HS-5 (cell line): ENCODE measurements around the gene SMG6.
"Not testable (repeated sequence)": the region's sequence is repeated elsewhere in the genome, so short reads cannot be mapped to it uniquely, and the experiment has no call there.

ENCODE experiments used
- DNase-seq: peaks from one replicate; pipeline ENCODE4 v3.0.0-alpha.2; 2012; ENCODE audit warnings: low read depth

SMG6 gene

DNA sequence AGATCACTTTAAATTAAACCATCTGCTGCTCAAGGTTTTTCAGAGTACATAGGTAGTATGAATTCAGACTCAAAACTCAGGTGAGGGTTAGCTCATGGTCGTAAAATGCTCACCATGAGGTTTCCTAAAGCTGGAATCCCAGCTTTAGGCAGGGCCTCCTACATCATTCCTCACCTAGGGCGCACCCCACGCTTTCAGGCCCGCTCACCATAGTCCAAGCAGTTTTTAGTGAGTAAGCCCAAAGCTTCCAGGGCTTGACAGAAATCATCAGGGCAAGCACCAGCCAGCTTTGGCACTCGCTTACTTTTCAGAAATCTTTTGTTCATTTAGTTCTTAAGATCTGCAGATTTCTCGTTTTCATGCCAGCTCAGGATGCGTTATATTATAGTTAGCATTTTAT is 158.9 kb downstream of the SMG6 start:
- no peak for DNase-seq

GRCh38 chr17:2143332-2143731 is 160.3 kb downstream of the SMG6 start:
- no peak for DNase-seq

- DNase-seq: not testable (repeated sequence)
These were observed 160.9 kb downstream of the SMG6 start for GRCh38 chr17:2142682-2143081.

- DNase-seq: no peak
These were observed 162.9 kb downstream of the SMG6 start for GRCh38 chr17:2140683-2141082.

GRCh38 chr17:2138761-2139160 is 164.8 kb downstream of the SMG6 start:
- DNase-seq: no peak

- no peak for DNase-seq
These were observed 165.3 kb downstream of the SMG6 start for GRCh38 chr17:2138318-2138717.

DNA sequence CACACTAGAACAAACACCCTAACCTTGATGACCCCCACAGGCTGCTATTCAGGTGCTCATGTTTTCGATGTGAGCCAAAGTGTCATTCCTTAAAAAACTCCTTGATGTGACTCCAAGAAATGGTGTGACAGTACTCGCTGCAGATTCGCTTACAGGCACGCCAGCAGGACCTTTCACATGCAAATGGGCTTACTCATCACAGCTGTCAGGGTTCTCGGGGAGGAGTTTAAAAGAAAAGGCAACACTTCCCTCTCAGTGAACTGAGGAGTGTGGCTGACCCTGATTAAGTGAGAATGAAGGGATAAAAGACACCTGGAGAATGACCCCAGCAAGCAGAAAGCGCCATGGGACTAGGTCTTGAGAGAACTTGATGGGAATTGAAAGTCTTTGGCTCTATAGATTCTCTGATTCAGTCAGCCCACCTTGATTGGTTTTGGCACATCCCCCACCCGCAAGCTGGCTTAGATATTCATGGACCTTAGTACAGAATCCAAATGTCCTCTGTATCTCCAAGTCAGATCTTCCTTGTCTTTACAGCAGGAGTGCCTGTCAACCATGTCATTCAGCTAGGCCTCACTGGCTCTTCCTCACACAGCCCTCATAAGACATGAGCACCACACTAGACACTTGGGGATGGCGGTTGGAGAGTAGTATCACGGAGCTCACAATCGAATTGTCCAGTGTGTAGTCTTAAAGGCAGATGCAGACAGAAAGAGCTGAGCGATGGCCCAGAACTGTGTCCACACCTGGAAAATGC is 166.1 kb downstream of the SMG6 start:
- no peak for DNase-seq

GRCh38 chr17:2136241-2136640 is 167.3 kb downstream of the SMG6 start:
- no peak for DNase-seq

DNA sequence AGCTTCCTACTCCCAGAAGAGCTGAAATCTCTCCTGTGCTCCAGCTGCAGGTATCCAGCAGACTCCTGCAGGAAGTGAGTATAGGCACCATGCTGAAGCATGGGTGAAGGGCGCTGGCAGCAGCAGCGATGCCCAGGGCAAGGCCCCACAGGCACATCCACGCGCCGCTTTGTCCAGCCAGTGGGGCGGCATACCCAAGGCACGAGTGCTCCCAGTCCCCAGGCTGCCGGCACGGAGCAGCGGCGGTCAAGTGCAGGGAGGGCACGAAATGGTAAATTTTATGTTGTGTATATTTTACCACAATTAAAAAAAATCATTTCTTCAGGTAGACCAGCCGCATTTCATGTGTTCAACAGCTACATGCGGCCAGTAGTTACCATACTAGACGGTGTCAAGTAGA is 175.6 kb downstream of the SMG6 start:
- DNase-seq: no peak

DNA sequence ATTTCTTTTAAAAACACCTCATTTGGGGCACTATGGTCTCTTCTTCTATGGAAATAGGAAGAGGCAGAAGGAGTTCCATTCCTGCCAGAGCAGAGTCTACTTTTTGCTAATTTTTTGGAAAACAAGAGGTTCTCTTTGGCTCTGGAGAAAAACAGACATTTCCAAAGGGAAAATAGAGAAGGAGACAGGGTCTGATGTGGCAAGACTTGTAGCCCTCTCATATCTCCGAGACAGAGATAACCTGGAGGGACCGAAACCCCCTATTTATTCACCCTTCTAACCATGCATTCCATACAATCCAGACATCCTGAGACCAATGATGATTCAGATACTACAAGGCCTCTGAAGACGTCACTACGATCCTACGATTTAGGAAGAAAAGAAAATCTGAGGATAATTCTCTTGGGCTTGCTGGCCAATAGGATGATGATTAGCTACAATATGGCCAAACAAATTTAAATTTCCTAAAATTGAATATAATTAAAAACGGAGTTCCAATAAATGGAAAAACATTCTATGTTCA is 178.5 kb downstream of the SMG6 start:
- DNase-seq: no peak

DNA sequence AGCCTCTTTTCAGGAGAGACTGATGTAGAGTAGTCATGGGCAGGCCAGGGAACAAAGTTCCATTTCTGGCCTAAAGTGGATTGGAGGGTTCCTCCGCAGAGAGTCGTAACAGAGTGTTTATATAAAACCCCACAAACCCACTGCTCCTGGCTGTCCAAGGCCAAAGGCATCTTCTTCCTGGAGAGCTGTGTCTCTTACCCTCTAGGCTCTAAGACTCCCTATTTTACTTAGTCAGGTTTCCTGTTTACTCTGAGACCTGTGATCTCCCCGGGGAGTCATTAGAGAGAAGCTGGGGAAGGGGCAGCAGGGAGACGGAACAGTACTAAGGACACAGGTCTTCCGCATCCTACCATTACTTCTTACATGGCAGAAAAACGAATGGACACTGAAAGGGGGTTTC is 179.2 kb downstream of the SMG6 start:
- no peak for DNase-seq

- no peak for DNase-seq
These were observed 180.0 kb downstream of the SMG6 start for GRCh38 chr17:2123375-2124251.

DNA sequence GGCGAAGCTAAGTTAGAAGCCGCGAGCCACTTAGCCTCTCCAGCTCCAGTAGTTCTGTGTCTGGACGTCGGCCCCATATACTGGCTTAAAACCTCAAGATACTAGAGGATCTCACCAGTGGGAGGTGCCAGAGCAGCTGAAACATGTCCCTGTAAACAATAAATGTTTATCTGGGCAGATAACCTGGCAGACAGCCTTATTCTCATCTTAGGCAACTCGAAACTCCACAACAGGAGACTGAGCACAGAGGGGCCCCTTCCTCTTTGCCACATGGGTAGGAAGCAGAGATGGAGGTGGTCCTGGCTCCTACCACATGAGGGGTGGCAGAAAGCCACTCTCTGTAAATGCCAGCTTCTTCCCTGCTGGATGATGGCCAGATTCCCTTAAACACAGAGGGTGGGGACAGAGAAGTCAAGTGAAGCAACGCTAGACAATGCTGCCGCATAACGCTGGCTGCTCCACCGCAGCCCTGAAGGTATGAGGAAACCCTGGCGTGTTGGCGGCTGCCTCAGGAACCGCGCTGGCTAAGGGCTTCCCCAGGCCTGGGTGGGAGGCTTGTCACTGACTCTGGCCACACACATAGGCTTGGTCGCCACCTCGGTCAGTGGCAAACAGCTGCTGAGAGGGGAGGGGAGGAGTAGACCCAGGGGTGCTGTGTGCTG is 180.8 kb downstream of the SMG6 start:
- DNase-seq: no peak

DNA sequence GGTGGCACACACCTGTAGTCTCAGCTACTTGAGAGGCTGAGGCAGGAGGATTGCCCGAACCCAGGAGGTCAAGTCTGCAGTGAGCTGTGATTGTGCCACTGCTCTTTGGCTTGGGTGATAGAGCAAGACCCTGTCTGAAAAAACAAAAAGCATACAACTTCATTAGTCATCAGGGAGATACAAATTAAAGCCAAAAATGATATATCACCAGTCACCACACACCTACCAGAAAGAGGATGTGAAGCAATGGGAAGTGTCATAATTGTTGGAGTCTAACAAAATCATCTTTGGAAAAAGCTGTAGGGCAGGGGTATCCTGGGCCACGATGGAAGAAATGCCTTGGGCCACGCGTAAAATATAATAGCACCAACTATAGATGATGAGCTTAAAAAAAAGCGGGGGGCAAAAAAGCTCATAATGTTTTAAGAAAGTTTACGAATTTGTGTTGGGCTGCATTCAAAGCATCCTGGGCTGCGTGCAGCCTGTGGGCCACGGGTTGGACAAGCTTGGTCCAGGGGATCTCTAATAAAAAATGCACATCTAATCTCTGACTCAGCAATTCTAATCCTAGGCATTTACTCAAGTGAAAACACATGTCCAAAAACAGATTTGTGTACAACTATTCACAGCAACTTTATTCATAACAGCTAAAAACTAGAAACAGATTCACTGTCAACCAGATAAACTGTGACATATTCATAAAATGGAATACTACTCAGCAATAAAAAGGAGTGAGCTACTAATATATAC is 182.8 kb downstream of the SMG6 start:
- DNase-seq: no peak

GRCh38 chr17:2113279-2113622 is 190.3 kb downstream of the SMG6 start:
- DNase-seq: no peak

DNA sequence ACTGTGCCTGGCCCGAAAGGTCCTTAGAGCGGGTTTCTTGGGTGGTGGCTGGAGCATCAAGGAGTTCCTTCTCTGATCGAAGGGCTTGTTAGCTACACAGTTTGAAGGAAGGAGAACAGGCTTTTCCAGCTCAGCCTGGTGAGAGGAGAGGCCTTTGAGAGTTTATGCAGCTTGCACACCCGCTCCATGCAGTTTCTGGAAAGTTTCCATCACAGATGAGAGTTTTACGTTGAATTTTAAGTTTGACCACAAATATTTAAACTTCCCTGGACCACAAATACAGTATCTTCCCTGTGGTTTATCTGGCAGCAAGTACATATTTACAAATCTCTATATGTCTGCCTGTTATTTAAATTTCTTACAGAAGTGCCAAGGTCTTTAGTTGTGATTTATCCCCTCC is 191.9 kb downstream of the SMG6 start:
- DNase-seq: no peak

- no peak for DNase-seq
These were observed 193.1 kb downstream of the SMG6 start for GRCh38 chr17:2110436-2110835.

DNA sequence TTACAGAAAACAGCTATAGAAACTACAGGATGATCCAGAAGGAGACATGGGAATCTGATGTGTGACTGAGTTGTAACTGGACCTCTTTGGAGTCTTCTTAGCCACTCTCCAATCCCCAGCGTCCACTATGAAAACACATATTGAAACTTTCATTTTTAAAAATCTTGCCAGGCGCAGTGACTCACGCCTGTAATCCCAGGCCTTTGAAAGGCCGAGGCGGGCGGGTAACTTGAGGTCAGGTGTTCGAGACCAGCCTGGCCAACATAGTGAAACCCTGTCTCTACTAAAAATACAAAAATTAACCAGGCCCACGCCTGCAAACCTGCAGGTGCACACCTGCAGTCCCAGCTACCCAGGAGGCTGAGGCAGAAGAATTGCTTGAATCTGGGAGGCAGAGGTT is 195.4 kb downstream of the SMG6 start:
- no peak for DNase-seq

DNA sequence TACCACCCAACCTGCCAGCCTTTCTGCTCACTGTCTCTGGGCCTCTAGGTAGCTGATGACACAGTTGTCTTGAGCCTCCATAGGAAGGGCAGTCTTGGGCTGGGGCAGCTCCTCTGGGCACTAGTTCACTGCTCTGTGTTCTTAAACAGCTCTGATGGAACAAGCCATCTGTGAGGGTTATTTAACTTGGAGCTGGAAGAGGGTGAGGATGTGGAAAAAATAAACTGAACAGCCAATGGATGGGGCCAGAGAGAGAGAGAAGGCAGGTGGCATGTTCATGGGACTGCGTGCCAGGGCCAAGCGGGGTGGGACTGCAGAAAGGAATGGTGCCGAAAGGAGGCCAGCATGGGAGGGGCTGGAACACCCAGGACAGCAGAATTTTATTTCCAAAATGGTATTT is 196.1 kb downstream of the SMG6 start:
- no peak for DNase-seq

- no peak for DNase-seq
These were observed 196.5 kb downstream of the SMG6 start for GRCh38 chr17:2107050-2107449.

- DNase-seq: no peak
These were observed 197.2 kb downstream of the SMG6 start for GRCh38 chr17:2106308-2106955.

GRCh38 chr17:2105663-2106062 is 197.9 kb downstream of the SMG6 start:
- no peak for DNase-seq
